Lower lobe of right lung (tissue), 2 donors: Measurements from ENCODE around the gene FAM107A. TPM values are rescaled to one million over a fixed set of nuclear protein-coding genes. Genes with fewer than 3 reads are reported as not detected.
A peak's percentile ranks its signal among the peaks of the same experiment; 100 is the strongest.

ENCODE experiments used
- ATAC-seq, 2 donors: fragments of 200-7000 bp; cut with Tn5 transposase; one replicate each; pipeline ENCODE4 v1.9.1; 2020 to 2022; ENCODE audit warnings: mild to moderate bottlenecking in 2 of 2, moderate library complexity in 2 of 2
- DNase-seq: peaks from one replicate; pipeline ENCODE4 v3.0.0-alpha.2; 2020
- H3K27ac ChIP-seq: fragments of 200-600 bp; one replicate; pipeline ENCODE4 v1.8.0; 2022
- H3K27me3 ChIP-seq: fragments of 200-600 bp; one replicate; pipeline ENCODE4 v1.8.0; 2022; ENCODE audit warnings: low read depth
- H3K36me3 ChIP-seq: fragments of 200-600 bp; one replicate; pipeline ENCODE4 v1.8.0; 2022; ENCODE audit warnings: mild to moderate bottlenecking
- H3K4me1 ChIP-seq: fragments of 200-600 bp; one replicate; pipeline ENCODE4 v1.8.0; 2022
- H3K4me3 ChIP-seq: fragments of 200-600 bp; one replicate; pipeline ENCODE4 v1.8.0; 2022; ENCODE audit warnings: mild to moderate bottlenecking
- H3K9me3 ChIP-seq: fragments of 200-600 bp; one replicate; pipeline ENCODE4 v1.8.0; 2022
- CTCF ChIP-seq: fragments of 200-600 bp; IDR thresholded peaks from one replicate; pipeline ENCODE4 v1.8.0; 2022; ENCODE audit warnings: antibody characterized with exemption, mild to moderate bottlenecking
- intact Hi-C: fragments of 100-400 bp; cut with DNase I; formaldehyde crosslinking; loops from one replicate; pipeline ENCODE4 v1.11.0; 2022
- total RNA-seq: library from RNA; stranded (reverse); fragmentation: NEBNext Ultra II Directional; extraction: Animal tissue kit (Norgen Biotek cat#: 25700); gene quantifications from one replicate; pipeline ENCODE4 v1.2.1, GENCODE V29; 2021
- donor health status: DM: no; HTN: yes; CAD: no; lungs with severe emphysema.

The FAM107A gene
- total RNA-seq, 1 donor from 2014 or later, result 74.5 TPM

- no peak for TF ChIP-seq CTCF
- Histone ChIP-seq H3K27me3 (no peaks in the 10 kb centered on the region), H3K4me3 (peak overlapping the region; percentile 50), H3K36me3 (peaks cover 15% of the 10 kb centered on the region), H3K4me1 (peaks cover 36% of the 10 kb centered on the region), H3K27ac (peak overlapping the region; percentile 74), H3K9me3 (no peaks in the 10 kb centered on the region)
- intact Hi-C loops, result no loop called here
- ATAC-seq, result no peak
- DNase-seq, result no peak
These were observed 41.4 kb downstream of the FAM107A start for GRCh38 chr3:58535531-58536500.

GRCh38 chr3:58534592-58535494, 42.3 kb downstream of the FAM107A start:
- Histone ChIP-seq H3K9me3 (no peaks in the 10 kb centered on the region), H3K27me3 (no peaks in the 10 kb centered on the region), H3K27ac (no peak overlapping the region), H3K36me3 (peaks cover 19% of the 10 kb centered on the region), H3K4me3 (no peak overlapping the region), H3K4me1 (peaks cover 36% of the 10 kb centered on the region)
- intact Hi-C loops, result no loop called here
- TF ChIP-seq CTCF, result no peak
- no peak for ATAC-seq
- no peak for DNase-seq

- Histone ChIP-seq H3K4me1 (peaks cover 39% of the 10 kb centered on the region), H3K4me3 (no peak overlapping the region), H3K27ac (no peak overlapping the region), H3K27me3 (no peaks in the 10 kb centered on the region), H3K36me3 (peaks cover 19% of the 10 kb centered on the region), H3K9me3 (no peaks in the 10 kb centered on the region)
- intact Hi-C loops, result no loop called here
- peak; percentile 66 to 75 for ATAC-seq
- peak; percentile 84 for DNase-seq
- TF ChIP-seq CTCF, result peak; percentile 97
These were observed 44.4 kb downstream of the FAM107A start for GRCh38 chr3:58532794-58533220.

GRCh38 chr3:58531956-58532355, 45.2 kb downstream of the FAM107A start:
- Histone ChIP-seq H3K4me3 (no peak overlapping the region), H3K27ac (no peak overlapping the region), H3K9me3 (no peaks in the 10 kb centered on the region), H3K36me3 (peaks cover 19% of the 10 kb centered on the region), H3K27me3 (no peaks in the 10 kb centered on the region), H3K4me1 (peaks cover 31% of the 10 kb centered on the region)
- TF ChIP-seq CTCF, result no peak
- intact Hi-C loops, result no loop called here
- ATAC-seq (no peak), DNase-seq (no peak)

- Histone ChIP-seq H3K36me3 (peaks cover 19% of the 10 kb centered on the region), H3K27me3 (no peaks in the 10 kb centered on the region), H3K4me3 (no peak overlapping the region), H3K4me1 (peaks cover 27% of the 10 kb centered on the region), H3K9me3 (no peaks in the 10 kb centered on the region), H3K27ac (no peak overlapping the region)
- intact Hi-C loops, result no loop called here
- ATAC-seq (no peak), DNase-seq (no peak)
- no peak for TF ChIP-seq CTCF
These were observed 45.6 kb downstream of the FAM107A start for GRCh38 chr3:58531555-58531954.
